BE2C (cell line): ENCODE data around the gene MMP11.

ENCODE experiments used
- DNase-seq: peaks from one replicate; pipeline ENCODE4 v3.0.0-alpha.2; 2020
- H3K27me3 ChIP-seq: fragments of 250-450 bp; sonication (Bioruptor Pico); 2 replicates; pipeline ENCODE4 v1.5.1; 2020; ENCODE audit warnings: mild to moderate bottlenecking
- H3K36me3 ChIP-seq: fragments of 250-450 bp; sonication (Bioruptor Pico); 2 replicates; pipeline ENCODE4 v1.5.1; 2020; ENCODE audit warnings: mild to moderate bottlenecking
- H3K4me1 ChIP-seq: fragments of 250-450 bp; sonication (Bioruptor Pico); 2 replicates; pipeline ENCODE4 v1.5.1; 2020
- H3K4me3 ChIP-seq: 2 replicates; pipeline ENCODE4 v1.5.1; 2011; ENCODE audit warnings: low read depth, low read length
- H3K9me3 ChIP-seq: fragments of 250-450 bp; sonication (Bioruptor Pico); 2 replicates; pipeline ENCODE4 v1.5.1; 2020
- TF ChIP-seq, protein P1 (sequence below): IDR thresholded peaks from 2 replicates; pipeline ENCODE4 v1.5.1; 2012; ENCODE audit warnings: mild to moderate bottlenecking, low read depth, low read length

Gene MMP11

DNA sequence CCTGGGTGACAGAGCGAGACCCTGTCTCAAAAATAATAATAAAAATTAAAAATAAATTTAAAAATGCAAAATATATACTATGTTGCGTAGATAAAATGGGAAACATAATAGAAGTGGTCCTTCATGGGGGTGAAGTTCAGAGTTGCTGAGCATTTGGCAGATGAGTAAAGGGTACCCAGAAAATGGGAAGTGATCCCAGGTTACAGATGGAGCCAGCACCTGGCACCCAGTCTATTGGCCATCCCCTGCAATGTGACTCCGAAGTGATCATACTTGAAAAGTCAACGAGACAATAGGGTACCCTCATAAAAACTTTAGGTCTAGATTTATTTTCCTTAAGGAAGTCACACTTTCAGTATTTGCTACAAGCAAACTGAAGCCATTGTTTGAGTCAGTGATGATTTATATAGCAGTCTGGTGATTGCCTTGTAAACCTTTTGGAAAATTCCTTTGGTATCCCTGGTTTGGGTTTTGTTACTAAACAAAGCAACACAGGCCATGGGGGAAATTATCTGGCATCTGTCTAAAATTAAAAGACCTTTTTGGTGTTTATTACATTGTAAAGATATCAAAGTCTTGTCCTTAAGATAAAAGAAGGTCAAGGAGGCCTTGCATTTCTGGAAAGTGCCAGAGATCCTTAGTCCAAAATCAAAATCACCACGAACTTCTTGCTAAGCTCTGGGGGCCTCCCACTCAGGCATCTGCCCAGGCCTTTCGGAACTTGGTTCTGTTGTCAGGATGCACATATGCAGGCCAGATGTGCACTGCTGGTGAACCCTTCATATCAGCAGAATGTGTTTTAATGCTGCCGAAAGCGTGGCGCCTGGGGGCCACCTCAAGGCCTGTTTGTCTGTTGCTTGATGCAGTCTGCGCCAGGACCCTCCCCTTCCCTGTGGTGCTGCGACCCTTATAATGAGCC lies 18.4 kb downstream of the MMP11 start:
- TF ChIP-seq, protein P1, sequence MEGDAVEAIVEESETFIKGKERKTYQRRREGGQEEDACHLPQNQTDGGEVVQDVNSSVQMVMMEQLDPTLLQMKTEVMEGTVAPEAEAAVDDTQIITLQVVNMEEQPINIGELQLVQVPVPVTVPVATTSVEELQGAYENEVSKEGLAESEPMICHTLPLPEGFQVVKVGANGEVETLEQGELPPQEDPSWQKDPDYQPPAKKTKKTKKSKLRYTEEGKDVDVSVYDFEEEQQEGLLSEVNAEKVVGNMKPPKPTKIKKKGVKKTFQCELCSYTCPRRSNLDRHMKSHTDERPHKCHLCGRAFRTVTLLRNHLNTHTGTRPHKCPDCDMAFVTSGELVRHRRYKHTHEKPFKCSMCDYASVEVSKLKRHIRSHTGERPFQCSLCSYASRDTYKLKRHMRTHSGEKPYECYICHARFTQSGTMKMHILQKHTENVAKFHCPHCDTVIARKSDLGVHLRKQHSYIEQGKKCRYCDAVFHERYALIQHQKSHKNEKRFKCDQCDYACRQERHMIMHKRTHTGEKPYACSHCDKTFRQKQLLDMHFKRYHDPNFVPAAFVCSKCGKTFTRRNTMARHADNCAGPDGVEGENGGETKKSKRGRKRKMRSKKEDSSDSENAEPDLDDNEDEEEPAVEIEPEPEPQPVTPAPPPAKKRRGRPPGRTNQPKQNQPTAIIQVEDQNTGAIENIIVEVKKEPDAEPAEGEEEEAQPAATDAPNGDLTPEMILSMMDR: no peak
- no peaks in the 10 kb centered on the region for H3K27me3 ChIP-seq
- peak; percentile 53 for DNase-seq
- H3K9me3 ChIP-seq: no peaks in the 10 kb centered on the region
- no peak overlapping the region for H3K4me3 ChIP-seq
- peaks cover 14% of the 10 kb centered on the region for H3K4me1 ChIP-seq
- H3K36me3 ChIP-seq: peaks cover 30% of the 10 kb centered on the region

DNA sequence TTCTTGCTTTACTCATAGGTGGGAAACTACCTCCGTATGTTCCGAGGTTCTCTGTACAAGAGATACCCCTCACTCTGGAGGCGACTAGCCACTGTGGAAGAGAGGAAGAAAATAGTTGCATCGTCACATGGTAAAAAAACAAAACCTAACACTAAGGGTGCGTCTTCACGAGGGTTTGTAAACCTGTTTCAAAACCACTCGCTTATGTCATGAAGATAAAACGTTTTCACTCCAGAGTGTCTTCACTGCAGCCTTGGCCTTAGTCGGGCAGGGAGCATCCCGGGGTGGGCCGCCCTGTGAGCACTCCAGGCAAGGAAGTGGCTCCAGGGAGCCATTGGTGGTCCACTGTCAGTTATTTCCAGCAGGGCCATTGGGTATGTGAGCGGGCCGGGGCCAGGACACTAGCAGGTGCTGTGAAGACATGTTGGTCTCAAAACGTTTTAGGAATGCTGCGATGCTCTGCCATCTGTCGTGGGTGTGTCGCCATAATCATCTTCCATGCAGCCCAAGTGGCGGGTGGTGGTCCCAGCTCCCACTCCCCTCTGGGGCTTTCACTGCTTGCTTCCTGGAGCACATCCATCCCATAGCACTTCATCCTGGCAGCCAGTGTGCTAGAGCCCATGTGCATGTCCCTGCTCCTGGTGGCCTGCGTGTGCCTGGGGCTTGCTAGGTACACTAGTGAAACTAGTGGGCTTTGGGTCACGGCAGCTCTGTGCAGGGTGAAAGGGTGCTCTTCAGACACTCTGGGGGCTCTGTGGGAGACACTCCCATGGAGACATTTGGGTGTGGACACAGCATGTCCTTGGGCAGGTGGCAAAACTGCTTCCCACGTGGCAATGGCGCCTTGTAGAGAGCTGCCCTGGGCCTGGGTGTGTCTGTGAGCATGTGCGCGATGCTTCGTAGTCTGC lies 19.3 kb downstream of the MMP11 start:
- H3K4me1 ChIP-seq: peaks cover 11% of the 10 kb centered on the region
- TF ChIP-seq, protein P1: no peak
- no peaks in the 10 kb centered on the region for H3K9me3 ChIP-seq
- H3K36me3 ChIP-seq: peaks cover 37% of the 10 kb centered on the region
- no peak overlapping the region for H3K4me3 ChIP-seq
- no peak for DNase-seq
- no peaks in the 10 kb centered on the region for H3K27me3 ChIP-seq

DNA sequence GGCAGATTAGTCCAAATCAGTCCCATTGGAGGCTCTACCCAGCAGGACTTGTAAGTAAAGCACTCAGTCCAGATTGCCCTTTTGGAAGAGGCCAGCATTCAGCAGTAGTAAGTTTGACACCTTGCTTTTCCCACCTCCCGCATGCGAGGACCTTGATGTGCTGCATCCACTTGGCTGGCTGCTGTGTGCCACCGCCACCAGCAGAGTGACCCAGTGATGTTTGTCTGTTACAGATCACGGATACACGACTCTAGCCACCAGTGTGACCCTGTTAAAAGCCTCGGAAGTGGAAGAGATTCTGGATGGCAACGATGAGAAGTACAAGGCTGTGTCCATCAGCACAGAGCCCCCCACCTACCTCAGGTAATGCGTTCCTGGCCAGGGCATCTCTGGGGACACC lies 20.7 kb downstream of the MMP11 start:
- TF ChIP-seq, protein P1: 0 out of 2 replicates have a peak, but pooled peaks have one; percentile 13
- Histone ChIP-seq H3K9me3 (no peaks in the 10 kb centered on the region), H3K4me3 (no peak overlapping the region), H3K36me3 (peaks cover 44% of the 10 kb centered on the region), H3K27me3 (no peaks in the 10 kb centered on the region), H3K4me1 (peaks cover 11% of the 10 kb centered on the region)
- DNase-seq: no peak

DNA sequence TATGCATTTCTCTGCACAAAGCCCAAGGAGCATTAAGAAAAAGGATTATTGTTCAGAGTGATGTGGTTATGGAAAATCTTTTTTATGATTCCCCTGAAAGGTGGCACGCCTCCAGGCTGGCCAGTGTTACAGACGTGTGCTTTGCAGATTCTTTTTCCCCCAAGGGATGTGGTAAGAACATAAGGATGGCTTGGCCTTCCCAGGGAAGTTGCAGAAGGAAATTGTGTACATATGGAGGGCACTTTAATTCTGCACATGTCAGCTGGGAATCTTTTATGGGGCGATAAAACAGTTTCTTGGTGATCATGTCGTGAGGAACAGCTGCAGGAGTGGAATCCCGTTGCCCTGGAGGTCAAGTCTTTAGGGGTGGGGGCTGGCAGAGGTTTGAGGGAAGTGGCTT lies 23.8 kb downstream of the MMP11 start:
- TF ChIP-seq, protein P1: no peak
- H3K36me3 ChIP-seq: peaks cover 65% of the 10 kb centered on the region
- DNase-seq: no peak
- no peaks in the 10 kb centered on the region for H3K27me3 ChIP-seq
- H3K4me3 ChIP-seq: no peak overlapping the region
- no peaks in the 10 kb centered on the region for H3K9me3 ChIP-seq
- no peaks in the 10 kb centered on the region for H3K4me1 ChIP-seq

DNA sequence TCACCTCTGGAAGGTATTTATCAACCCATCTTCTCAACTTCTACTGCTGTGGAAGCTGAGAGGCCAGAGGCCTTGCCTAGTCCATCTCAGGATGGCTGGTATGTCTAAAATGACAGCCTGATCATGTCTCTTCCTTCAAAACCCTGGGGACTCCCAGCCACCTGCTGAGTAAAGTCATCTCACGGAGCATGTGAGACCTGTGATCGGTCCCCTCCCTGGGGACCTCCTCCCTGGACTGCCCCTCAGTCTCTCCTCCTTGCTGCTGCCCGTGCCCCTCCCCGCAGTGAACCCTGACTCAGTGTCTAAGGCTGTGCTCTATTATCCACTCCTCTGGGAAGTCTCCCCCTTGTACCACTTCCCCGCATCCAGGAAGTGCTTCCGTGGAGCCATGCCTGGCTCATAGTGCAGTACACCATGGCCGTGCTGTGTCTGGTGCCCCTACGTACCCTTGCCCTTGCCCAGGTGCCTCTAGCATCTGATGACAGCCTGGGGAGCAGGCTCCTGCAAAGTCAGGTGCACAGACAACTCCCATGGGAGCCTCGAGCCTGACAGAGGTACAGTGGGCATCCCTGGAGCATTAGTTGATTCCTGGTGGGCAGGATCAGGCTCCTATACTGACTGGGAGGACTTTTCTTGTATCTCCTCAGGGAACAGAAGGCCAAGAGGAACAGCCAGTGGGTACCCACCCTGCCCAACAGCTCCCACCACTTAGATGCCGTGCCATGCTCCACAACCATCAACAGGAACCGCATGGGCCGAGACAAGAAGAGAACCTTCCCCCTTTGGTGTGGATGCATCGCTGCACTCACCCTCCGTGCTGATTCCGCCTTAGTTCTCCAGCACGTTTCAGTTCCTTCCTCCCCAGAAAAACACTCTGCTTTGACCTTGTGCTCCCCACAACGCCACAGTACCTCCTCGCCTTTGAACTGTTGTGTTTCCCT lies 27.9 kb downstream of the MMP11 start:
- Histone ChIP-seq H3K9me3 (no peaks in the 10 kb centered on the region), H3K4me3 (no peak overlapping the region), H3K4me1 (no peaks in the 10 kb centered on the region), H3K36me3 (peaks cover 77% of the 10 kb centered on the region), H3K27me3 (no peaks in the 10 kb centered on the region)
- TF ChIP-seq, protein P1: no peak
- no peak for DNase-seq
